Thymus (tissue), 11 donors: ENCODE data around the gene PHOSPHO1. TPM values are rescaled to one million over a fixed set of nuclear protein-coding genes. Genes with fewer than 3 reads are reported as not detected.

Experiments used
- DNase-seq, 9 donors: peaks; one replicate each; pipeline ENCODE4 v3.0.0-alpha.2; 2013; ENCODE audit warnings: low spot score in 9 of 9, low read depth in 6 of 9, missing footprints in 1 of 9
- H3K27ac ChIP-seq, 2 donors: one replicate each; pipeline ENCODE4 v1.5.1; 2013; ENCODE audit warnings: control low read depth in 1 of 2, low read depth in 1 of 2, low read length in 1 of 2, mild to moderate bottlenecking in 1 of 2, moderate library complexity in 1 of 2
- H3K27me3 ChIP-seq, 2 donors: one replicate each; pipeline ENCODE4 v1.5.1; 2013; ENCODE audit warnings: low read length in 1 of 2; ENCODE audit not compliant: control insufficient read depth in 2 of 2, insufficient read depth in 1 of 2
- H3K36me3 ChIP-seq, 2 donors: one replicate each; pipeline ENCODE4 v1.5.1; 2013; ENCODE audit warnings: low read length in 1 of 2, mild to moderate bottlenecking in 1 of 2, moderate library complexity in 1 of 2; ENCODE audit not compliant: control insufficient read depth in 2 of 2, insufficient read depth in 2 of 2
- H3K4me1 ChIP-seq, 2 donors: one replicate each; pipeline ENCODE4 v1.5.1; 2013; ENCODE audit warnings: low read length in 2 of 2; ENCODE audit not compliant: control insufficient read depth in 2 of 2, insufficient read depth in 2 of 2
- H3K4me3 ChIP-seq, 2 donors: one replicate each; pipeline ENCODE4 v1.5.1; 2013; ENCODE audit warnings: low read length in 2 of 2, control low read depth in 1 of 2, mild to moderate bottlenecking in 1 of 2
- H3K9me3 ChIP-seq, 2 donors: one replicate each; pipeline ENCODE4 v1.5.1; 2013; ENCODE audit warnings: low read length in 1 of 2, mild to moderate bottlenecking in 1 of 2; ENCODE audit not compliant: control insufficient read depth in 2 of 2, insufficient read depth in 1 of 2
- WGBS: extraction: QIAGEN DNeasy Blood & Tissue Kit; methylation state at CpG from one replicate; pipeline ENCODE4 v1.1.7; 2013; 5-methylcytosine and 5-hydroxymethylcytosine counted together
- polyA plus RNA-seq: library from polyadenylated mRNA; stranded (reverse); fragments of 200-250 nt; gene quantifications from one replicate; pipeline ENCODE4 v1.2.3, GENCODE V29; 2013
- total RNA-seq: library from RNA; stranded (reverse); fragments of 120-200 nt; gene quantifications from one replicate; pipeline ENCODE4 v1.2.4, GENCODE V29; 2013
- donor health status: healthy.

Gene PHOSPHO1
- total and polyA plus RNA-seq, 2 donors, result 0.50 to 1.8 TPM

DNA sequence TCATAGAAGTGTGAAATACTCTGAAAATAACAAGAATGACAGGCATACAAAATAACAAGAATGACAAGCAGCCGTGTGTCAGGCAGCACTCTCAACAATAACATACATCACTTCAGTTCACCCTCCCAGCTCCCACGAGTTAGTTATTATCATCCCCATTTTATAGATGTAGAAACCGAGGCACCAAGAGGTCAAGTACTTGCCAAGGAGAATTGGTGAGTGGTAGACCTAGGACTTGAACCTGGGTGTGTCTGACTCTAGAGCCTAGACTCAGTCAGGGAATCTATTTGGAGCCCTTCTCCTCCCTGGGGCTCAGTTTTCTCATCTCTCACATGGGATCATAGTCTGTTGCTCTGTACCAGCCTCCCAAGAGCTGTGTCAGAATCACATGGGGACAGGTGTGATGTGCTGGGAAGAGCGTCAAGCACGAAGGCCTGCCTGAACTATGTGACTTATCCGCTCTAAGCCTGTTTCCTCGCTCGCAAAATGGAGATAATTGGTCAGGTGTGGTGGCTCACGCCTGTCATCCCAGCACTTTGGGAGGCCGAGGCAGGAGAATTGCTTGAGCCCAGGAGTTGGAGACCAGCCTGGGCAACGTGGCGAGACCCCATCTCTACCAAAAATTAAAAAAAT lies 19.4 kb upstream of the PHOSPHO1 start:
- Histone ChIP-seq H3K27me3 (peaks cover 0 to 16% of the 10 kb centered on the region in 2 donors), H3K4me1 (no peaks in the 10 kb centered on the region), H3K27ac (no peak overlapping the region), H3K4me3 (no peak overlapping the region), H3K36me3 (no peaks in the 10 kb centered on the region), H3K9me3 (no peaks in the 10 kb centered on the region)
- DNase-seq, result no peak
- 94% methylated on average over 12 of the region's 12 CpGs for WGBS

- Histone ChIP-seq H3K27me3 (peaks cover 0 to 16% of the 10 kb centered on the region in 2 donors), H3K36me3 (no peaks in the 10 kb centered on the region), H3K4me1 (no peaks in the 10 kb centered on the region), H3K9me3 (no peaks in the 10 kb centered on the region), H3K4me3 (no peak overlapping the region), H3K27ac (no peak overlapping the region)
- WGBS, result 92% methylated on average over 10 of the region's 10 CpGs
- no peak for DNase-seq
Measured at GRCh38 chr17:49249292-49249794, 18.8 kb upstream of the PHOSPHO1 start.

DNA sequence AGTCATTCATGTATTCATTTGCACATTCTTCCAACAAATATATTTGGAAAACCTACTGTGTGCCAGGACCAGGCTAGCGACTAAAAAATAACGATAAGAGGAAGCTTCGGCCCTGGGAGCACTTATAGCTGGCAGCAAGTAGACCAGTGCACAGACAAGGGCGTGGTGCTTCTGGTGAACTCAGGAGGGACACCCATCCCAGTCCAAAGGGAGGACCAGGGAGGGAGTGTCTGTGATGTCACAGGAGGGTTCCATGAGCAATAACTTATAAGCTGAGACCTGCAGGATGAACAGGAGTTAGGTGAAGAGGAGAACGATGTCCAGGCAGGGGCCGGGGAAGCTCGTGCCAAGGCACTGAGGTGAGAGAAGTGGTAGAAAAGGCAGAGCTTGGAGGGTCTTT lies 17.4 kb upstream of the PHOSPHO1 start:
- no peak overlapping the region for H3K4me3 ChIP-seq
- H3K27ac ChIP-seq, result no peak overlapping the region
- no peaks in the 10 kb centered on the region for H3K4me1 ChIP-seq
- H3K36me3 ChIP-seq, result no peaks in the 10 kb centered on the region
- H3K9me3 ChIP-seq, result no peaks in the 10 kb centered on the region
- peaks cover 0 to 14% of the 10 kb centered on the region in 2 donors for H3K27me3 ChIP-seq
- WGBS, result 96% methylated on average over 7 of the region's 7 CpGs
- DNase-seq, result no peak

DNA sequence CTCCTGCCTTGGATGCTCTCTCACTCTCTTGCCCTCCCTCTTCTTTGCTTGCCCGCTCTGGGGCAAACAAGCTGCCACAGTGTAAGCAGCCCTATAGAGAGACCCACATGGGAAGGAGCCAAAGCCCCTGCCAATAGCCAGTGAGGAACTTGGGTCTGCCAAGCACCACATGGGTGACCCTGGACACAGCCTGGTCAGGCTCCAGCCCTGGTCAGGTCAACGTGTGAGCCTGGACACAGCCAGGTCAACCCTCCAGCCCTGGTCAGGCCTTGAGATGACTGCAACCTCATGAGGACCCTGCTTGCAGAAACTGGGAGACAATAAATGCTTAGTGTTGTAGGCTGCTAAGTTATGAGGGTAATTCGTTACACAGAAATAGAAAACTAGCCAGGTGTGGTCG lies 14.3 kb upstream of the PHOSPHO1 start:
- 97% methylated on average over 4 of the region's 4 CpGs for WGBS
- H3K27me3 ChIP-seq, result peaks cover 0 to 14% of the 10 kb centered on the region in 2 donors
- no peaks in the 10 kb centered on the region for H3K9me3 ChIP-seq
- no peaks in the 10 kb centered on the region for H3K4me1 ChIP-seq
- H3K27ac ChIP-seq, result no peak overlapping the region
- DNase-seq, result no peak
- no peaks in the 10 kb centered on the region for H3K36me3 ChIP-seq
- H3K4me3 ChIP-seq, result no peak overlapping the region

DNA sequence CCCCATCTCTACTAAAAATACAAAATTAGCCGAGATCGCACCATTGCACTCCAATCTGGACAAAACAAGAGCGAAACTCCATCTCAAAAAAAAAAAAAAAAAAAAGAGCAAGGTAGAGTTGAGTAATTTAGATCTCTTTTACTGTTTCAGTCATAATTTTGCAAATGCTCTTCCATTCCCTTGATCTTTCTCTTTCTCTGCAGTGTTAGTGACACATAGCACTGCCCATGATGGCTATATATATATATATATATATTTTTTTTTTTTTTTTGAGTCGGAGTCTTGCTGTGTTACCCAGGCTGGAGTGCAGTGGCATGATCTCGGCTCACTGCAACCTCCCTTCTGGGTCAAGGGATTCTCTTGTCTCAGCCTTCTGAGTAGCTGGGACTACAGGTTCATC lies 12.2 kb upstream of the PHOSPHO1 start:
- no peak for DNase-seq
- H3K27ac ChIP-seq, result no peak overlapping the region
- 93% methylated on average over 5 of the region's 5 CpGs for WGBS
- no peak overlapping the region for H3K4me3 ChIP-seq
- H3K9me3 ChIP-seq, result no peaks in the 10 kb centered on the region
- no peaks in the 10 kb centered on the region for H3K36me3 ChIP-seq
- H3K27me3 ChIP-seq, result peaks cover 0 to 6% of the 10 kb centered on the region in 2 donors
- H3K4me1 ChIP-seq, result no peaks in the 10 kb centered on the region

DNA sequence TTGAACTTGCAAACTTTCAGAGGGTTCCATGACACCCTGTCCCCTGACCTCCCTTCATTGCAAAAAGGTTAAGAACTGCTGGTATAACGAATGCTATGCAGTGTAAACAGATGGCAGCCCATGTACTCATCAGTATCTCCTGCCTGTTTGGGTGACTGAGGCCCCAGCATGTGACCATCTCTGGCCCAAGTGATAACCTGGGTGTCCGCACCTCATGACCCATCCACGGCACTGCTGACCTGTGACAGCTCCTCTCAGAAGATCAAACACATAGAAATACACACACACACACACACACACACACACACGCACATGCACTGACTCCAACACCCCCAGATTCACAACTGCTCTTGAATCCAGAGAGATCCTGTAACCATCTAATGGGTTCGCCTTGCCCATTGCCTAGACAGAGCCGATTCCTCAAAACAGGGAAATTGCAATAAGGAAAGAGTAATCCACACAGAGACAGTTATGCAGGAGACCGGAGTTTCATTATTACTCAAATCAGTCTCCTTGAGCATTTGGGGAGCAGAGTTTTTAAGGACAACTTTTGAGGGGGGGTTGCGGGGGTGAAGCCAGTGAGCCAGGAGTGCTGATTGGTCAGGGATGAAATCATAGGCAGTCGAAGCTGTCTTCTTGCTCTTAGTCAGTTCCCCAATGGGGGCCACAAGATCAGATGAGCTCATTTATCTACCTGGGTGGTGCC lies 11.3 kb upstream of the PHOSPHO1 start:
- Histone ChIP-seq H3K27me3 (peaks cover 0 to 9% of the 10 kb centered on the region in 2 donors), H3K4me1 (no peaks in the 10 kb centered on the region), H3K27ac (no peak overlapping the region), H3K36me3 (no peaks in the 10 kb centered on the region), H3K4me3 (no peak overlapping the region), H3K9me3 (no peaks in the 10 kb centered on the region)
- DNase-seq, result no peak
- 94% methylated on average over 9 of the region's 9 CpGs for WGBS

GRCh38 chr17:49241040-49241439 lies 10.5 kb upstream of the PHOSPHO1 start:
- peaks cover 0 to 10% of the 10 kb centered on the region in 2 donors for H3K27me3 ChIP-seq
- no peak for DNase-seq
- no peak overlapping the region for H3K27ac ChIP-seq
- H3K9me3 ChIP-seq, result no peaks in the 10 kb centered on the region
- no peaks in the 10 kb centered on the region for H3K4me1 ChIP-seq
- WGBS, result 97% methylated on average over 8 of the region's 8 CpGs
- H3K36me3 ChIP-seq, result no peaks in the 10 kb centered on the region
- H3K4me3 ChIP-seq, result no peak overlapping the region

GRCh38 chr17:49240619-49241018 lies 10.0 kb upstream of the PHOSPHO1 start:
- no peak overlapping the region for H3K27ac ChIP-seq
- H3K36me3 ChIP-seq, result no peaks in the 10 kb centered on the region
- 76% methylated on average over 1 of the region's 1 CpG for WGBS
- peaks cover 0 to 13% of the 10 kb centered on the region in 2 donors for H3K27me3 ChIP-seq
- H3K9me3 ChIP-seq, result no peaks in the 10 kb centered on the region
- DNase-seq, result no peak
- no peak overlapping the region for H3K4me3 ChIP-seq
- H3K4me1 ChIP-seq, result no peaks in the 10 kb centered on the region

- Histone ChIP-seq H3K27me3 (peaks cover 0 to 13% of the 10 kb centered on the region in 2 donors), H3K9me3 (no peaks in the 10 kb centered on the region), H3K36me3 (no peaks in the 10 kb centered on the region), H3K4me1 (no peaks in the 10 kb centered on the region), H3K27ac (no peak overlapping the region), H3K4me3 (no peak overlapping the region)
- no peak for DNase-seq
- 100% methylated on average over 1 of the region's 1 CpG for WGBS
Measured at GRCh38 chr17:49239963-49240362, 9.4 kb upstream of the PHOSPHO1 start.
